ENCODE results near the gene HSBP1L1.
A peak's percentile ranks its signal among the peaks of the same experiment; 100 is the strongest.
"Not testable (repeated sequence)": the region's sequence is repeated elsewhere in the genome, so short reads cannot be mapped to it uniquely, and the experiment has no call there.

HSBP1L1 gene

DNA sequence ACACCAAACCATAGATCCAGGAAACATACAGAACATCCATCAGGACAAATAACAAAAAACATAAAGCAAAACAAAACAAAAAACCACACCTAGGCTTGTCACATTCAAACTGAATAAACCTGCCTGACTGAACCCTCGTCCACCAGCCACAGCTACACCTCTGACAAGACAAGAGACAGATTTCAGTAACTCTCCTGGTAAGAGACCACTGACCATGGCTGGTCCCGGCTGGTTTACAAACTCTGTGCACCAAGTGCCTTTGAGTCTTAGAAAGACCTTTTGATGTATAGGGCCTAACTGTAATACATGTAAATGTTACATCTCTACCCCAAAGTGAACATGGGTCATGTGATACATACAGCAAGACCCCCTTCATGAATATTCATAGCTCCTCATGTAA, 8.2 kb upstream of the HSBP1L1 start:
- no peak overlapping the region for H3K4me3 ChIP-seq (ENCODE audit: low read depth, low read length)
- DNase-seq (ENCODE audit: low read depth), result no peak
- no peak for TF ChIP-seq CTCF (conservative IDR thresholded peaks at IDR 0.05; ENCODE audit: low read depth, low read length)

DNA sequence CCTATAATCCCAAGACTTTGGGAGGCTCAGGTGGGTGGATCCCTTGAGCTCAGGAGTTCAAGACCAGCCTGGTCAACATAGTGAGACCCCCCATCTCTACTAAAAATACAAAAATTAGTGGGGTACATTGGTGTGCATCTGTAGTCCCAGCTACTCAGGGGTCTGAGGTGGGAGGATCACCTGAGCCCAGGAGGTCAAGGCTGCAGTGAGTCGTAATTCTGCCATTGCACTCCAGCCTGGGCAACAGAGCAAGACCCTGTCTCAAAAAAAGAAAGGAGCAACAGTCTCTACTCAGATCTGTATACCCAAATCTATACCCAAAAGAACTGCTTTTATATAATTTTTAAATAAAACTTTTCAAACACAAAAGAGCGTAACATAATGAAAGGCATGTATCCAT, 5.5 kb upstream of the HSBP1L1 start:
- no peak for DNase-seq (ENCODE audit: low read depth)
- TF ChIP-seq CTCF (conservative IDR thresholded peaks at IDR 0.05; ENCODE audit: low read depth, low read length), result no peak
- H3K4me3 ChIP-seq (ENCODE audit: low read depth, low read length), result no peak overlapping the region

DNA sequence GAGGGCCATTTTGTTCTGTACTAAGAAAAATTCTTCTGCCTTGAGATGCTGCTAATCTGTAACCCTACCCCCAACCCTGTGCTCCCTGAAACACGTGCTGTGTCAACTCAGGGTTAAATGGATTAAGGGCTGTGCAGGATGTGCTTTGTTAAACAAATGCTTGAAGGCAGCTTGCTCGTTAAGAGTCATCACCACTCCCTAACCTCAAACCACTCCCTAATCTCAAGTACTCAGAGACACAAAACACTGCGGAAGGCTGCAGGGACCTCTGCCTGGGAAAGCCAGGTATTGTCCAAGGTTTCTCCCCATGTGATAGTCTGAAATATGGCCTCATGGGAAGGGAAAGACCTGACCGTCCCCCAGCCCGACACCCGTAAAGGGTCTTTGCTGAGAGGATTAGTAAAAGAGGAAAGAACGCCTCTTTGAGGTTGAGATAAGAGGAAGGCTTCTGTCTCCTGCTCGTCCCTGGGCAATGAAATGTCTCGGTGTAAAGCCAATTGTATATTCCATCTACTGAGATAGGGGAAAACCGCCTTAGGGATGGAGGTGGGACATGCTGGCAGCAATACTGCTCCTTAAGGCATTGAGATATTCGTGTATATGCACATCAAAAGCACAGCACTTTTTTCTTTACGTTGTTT, 4.2 kb upstream of the HSBP1L1 start:
- peak; percentile 57 for DNase-seq (ENCODE audit: low read depth)
- peak; percentile 24 for TF ChIP-seq CTCF (conservative IDR thresholded peaks at IDR 0.05; ENCODE audit: low read depth, low read length)
- not testable (repeated sequence) for H3K4me3 ChIP-seq (ENCODE audit: low read depth, low read length)

GRCh38 chr18:79960921-79961526, 3.4 kb upstream of the HSBP1L1 start:
- no peak overlapping the region for H3K4me3 ChIP-seq (ENCODE audit: low read depth, low read length)

DNA sequence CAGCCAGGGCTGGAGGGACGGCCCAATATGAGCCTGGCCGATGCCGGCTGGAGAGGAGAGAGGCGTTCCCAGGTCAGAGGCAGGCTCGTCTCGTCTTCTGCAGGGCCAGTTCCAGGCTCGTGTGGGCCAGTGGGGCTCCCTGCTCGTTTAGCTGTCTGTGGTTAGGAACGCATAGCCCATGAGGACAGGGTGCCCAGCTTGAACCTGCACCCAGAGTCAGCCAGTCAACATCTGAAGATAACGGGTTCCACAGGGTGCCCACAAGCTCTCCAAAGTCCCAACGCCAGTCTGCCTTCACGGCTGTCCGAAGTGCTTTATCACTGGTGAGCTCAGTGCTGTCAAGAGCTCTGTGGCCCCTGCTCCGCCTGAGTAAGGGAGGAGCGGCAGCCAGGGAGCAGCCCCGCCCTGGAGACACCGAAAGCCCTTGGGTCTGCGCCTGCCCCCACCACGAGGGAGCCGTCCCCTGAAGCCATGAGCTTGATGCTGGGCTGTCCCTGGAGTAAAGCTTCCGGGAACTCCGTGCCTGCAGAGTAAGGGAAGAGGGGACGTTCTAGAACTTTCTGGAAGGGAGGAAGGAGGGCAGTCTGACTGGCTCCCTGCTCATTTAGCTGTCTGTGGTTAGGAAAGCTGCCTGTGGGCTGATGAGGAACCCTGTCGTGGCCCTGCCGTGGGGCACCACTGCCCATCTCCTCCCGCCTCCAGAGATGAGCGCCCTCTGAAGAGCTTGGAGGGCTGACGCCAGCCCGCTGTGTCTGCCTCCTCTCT, 2.7 kb upstream of the HSBP1L1 start:
- DNase-seq (ENCODE audit: low read depth), result no peak
- no peak overlapping the region for H3K4me3 ChIP-seq (ENCODE audit: low read depth, low read length)
- no peak for TF ChIP-seq CTCF (conservative IDR thresholded peaks at IDR 0.05; ENCODE audit: low read depth, low read length)

More at GRCh38 chr18:79960921-79961526, 3.4 kb upstream of the HSBP1L1 start:
- no peak for TF ChIP-seq CTCF (conservative IDR thresholded peaks at IDR 0.05; ENCODE audit: low read depth, low read length)
- DNase-seq (ENCODE audit: low read depth), result no peak

- no peak for TF ChIP-seq CTCF (conservative IDR thresholded peaks at IDR 0.05; ENCODE audit: low read depth, low read length)
- DNase-seq (ENCODE audit: low read depth), result no peak
- H3K4me3 ChIP-seq (ENCODE audit: low read depth, low read length), result no peak overlapping the region
Measured at GRCh38 chr18:79962311-79962710, 2.1 kb upstream of the HSBP1L1 start.

All from choroid plexus epithelial cell (primary cell).